ENCODE data around the gene MBTPS1.
"Not testable (repeated sequence)": the region's sequence is repeated elsewhere in the genome, so short reads cannot be mapped to it uniquely, and the experiment has no call there.

The MBTPS1 gene

DNA sequence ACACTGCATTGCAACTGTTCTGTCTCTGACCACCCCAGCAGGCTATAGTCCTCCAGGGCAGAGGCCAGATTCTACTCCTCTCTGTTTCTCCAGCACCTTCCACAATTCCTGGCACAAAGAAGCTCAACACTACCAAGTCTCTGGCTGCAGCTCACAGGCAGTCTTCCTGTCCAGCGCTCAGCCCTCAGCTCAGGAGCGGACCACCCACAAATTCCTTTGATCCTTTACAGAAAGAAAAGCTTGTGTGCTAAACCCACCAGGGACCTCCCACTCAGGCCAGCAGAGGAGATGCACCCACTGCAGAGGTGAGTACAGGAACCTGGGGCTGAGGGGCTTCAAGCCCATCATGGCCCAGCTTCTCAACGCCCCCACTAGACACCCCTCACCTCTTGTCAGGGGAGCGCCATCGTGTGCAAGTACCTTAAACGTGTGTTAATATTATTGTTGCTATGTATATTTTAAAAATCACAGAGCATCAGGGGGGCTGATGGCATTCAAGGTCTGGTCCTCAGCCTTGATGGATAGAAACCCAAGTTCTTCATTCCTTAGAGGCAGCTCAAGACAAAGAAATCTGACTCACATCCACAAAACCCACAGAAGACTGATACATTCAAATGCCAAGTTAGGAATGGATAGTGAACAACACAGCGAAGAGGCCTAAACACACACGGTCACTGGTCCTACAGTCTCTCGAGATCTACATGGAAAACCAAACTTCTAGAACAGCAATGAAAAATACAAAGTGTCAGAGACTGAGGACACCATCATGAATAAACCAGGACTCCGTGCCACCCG lies 19.8 kb upstream of the MBTPS1 start:
- no peak for DNase-seq

DNA sequence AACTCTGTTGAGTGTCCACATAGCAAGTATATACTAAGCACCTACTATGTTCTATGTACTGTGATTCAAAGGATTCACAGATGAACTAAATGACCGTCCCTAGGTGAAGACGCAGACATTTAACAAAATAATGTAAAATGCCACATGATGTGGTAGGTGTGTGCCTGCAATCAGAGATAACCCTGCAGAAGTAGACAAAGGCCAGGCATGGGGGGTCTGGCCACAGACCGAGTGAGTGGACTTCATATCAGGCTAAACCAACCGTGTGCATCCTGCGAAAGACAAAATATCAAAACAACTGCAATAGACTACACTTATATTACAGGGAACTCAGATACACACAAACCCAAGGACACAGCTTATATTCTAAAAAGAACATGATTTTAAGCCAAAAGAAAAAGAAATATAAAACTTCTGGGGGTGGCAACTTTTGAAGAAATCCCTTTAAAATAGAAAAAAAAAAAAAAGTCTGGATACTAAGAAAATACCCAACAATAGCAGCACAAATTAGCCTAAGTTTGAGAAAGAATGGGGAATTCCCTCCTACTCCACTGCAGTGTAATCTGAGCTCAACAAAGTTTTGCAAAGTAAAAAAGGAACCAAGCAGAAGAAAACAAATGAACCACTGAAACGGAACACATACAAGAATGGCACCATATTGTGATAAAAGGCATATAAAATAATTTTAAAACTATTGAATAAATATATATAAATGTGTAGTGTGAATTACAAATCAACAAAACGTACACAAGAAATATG lies 16.0 kb upstream of the MBTPS1 start:
- DNase-seq, result no peak

- no peak for DNase-seq
These were observed 14.4 kb upstream of the MBTPS1 start for GRCh38 chr16:84131117-84131516.

- DNase-seq, result no peak
These were observed 7.7 kb upstream of the MBTPS1 start for GRCh38 chr16:84124257-84125073.

DNA sequence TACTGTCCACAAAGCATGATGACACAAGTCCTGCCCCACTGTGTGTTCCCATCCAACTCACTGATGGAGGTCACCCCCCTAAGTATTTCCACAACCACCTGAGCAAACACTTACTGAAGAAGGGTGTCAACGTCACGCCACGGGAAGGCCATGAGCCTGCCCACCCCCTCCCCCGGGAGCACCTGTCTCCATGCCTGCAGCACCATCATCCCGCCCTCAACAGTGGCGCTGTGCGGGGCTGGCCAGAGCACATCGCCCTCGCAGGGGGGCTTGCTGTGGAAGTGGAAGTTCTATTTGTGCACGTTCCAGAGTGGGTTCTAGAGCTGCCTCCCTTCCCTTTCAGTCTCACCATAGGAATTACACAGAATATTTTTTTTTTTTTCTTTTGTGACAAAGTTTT lies 4.3 kb upstream of the MBTPS1 start:
- DNase-seq, result no peak

DNA sequence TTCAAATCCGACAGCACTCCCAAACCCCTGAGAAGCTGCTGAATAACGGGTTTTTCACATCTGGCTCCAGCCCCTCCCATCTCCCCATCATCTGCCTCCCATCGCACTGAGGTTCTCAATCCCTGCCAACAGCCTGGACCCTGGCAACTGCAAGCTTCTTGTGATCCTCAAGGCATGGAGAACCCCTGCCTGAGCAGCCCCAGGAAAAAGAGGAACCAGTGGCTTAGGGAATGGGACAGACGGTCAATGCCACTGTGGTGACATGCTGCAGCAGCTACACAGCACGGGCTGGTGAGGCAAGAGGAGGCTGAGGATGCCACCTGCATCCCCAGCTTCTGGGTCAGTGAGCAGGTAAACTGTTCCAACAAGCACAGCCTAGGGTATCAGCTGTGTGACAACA lies 3.3 kb upstream of the MBTPS1 start:
- DNase-seq, result no peak

- DNase-seq, result no peak
These were observed 2.6 kb upstream of the MBTPS1 start for GRCh38 chr16:84119368-84119767.

DNA sequence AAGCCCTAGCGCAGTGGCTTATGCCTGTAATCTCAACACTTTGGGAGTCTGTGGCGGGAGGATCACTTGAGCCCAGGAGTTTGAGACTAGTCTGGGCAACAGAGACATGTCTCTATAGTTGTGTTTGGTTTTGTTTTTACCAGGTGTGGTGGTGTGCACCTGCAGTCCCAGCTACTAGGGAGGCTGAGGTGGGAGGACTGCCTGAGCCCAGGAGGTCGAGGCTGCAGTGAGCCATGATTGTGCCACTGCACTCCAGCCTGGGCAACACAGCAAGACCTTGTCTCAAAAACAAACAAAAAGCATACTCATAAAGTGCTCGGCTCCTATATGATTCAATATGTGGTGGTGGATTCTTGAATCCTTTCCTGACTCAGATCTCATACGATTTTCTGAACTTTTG lies 1.6 kb upstream of the MBTPS1 start:
- DNase-seq, result not testable (repeated sequence)

- DNase-seq, result peak; percentile 39
These were observed 727 bp upstream of the MBTPS1 start for GRCh38 chr16:84117494-84117843.

GRCh38 chr16:84115919-84116719 lies 623 bp downstream of the MBTPS1 start:
- DNase-seq, result peak; percentile 56

DNA sequence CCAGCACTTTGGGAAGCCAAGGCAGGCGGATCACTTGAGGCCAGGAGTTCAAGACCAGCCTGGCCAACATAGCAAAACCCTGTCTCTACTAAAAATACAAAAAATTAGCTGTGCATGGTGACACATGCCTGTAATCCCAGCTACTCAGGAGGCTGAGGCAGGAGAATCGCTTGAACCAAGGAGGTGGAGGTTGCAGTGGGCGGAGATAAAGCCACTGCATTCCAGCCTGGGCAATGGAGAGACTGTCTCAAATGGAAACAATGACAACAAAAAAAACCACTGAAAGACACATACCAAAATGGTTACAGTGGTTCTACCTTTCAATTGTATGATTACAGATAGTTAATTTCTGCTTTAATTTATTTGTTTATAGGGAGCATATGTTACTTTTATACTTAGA lies 4.8 kb downstream of the MBTPS1 start:
- not testable (repeated sequence) for DNase-seq

GRCh38 chr16:84111525-84111924 lies 5.2 kb downstream of the MBTPS1 start:
- no peak for DNase-seq

- DNase-seq, result no peak
These were observed 6.2 kb downstream of the MBTPS1 start for GRCh38 chr16:84110527-84110926.

DNA sequence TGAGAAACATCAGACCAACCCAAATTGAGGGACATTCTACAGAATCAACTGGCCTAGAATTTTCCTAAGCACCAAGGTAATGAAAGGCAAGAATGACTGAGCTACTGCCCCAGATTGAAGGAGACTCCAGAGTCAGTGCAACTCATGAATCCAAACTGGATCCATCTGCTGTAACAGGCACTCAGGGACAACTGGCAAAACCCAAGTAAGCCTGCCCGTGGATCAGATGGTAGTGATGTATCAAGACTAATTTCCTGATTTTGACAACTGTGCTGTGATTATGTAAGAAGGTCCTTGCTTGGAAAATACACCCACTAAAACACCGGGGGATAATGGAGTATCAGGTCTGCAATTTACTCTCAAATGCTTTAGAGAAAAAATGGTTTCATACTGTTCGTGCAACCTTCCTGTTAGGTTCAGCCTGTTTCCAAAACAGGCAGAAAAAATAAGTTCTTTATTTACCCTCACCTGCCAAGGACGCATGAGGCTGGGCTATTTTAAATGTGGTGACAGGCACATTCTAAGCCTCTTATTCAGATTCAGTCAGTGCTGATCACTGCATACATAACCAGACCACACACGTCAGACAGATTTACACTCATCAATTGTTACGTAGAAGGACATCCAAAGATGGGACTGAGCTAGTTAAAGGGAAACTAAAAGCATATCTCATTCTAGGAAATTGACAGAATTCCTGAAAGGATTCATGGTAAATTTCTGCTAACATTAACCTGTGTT lies 7.0 kb downstream of the MBTPS1 start:
- DNase-seq, result no peak

DNA sequence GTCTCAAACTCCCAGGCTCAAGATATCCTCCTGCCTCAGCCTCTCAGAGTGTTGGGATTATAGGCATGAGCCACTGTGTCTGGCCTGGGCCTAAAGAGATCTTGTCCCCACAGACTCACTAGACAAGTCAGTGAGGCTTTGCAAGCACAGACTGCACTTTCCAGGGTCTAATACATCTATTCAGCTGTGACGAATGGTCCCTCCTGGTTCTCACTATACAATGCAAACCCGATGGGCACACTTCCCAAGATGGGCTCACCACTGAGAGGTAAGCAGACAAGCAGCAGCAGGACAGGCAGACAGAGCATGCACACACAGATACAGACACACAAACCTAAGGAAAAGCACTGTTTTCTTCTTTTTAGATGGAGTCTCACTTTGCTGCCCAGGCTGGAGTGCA lies 8.8 kb downstream of the MBTPS1 start:
- no peak for DNase-seq

DNA sequence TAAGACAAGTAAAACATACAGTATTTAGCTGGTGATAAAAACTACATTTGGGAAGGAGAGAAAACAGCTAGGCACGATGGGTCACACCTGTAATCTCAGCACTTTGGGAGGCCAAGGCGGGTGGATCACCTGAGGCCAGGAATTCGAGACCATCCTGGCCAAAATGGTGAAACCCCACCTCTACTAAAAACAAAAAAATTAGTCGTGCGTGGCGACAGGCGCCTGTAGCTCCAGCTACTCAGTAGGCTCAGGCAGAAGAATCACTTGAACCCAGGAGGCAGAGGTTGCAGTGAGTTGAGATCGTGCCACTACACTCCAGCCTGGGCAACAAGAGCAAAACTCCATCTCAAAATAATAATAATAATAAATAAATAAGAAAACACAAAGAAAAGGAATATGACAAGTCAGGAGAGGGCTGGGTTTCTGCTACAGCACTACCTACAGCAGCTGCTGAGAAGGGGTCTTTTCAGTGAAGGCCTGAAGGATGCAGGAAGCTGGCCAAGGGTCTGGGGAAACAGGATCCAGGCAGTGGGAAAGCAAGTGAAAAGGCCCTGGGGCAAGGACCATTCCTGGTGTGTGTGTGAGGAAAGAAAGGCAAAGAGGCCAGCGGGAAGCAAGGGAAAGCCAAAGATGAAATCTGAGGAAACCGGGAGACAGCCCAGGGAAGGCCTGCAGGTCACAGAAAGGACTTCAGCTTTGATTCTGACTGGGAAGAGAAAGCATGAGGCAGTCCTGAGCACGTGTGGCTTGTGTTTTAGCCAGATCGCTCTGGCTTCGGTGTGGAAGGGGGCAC lies 10.6 kb downstream of the MBTPS1 start:
- no peak for DNase-seq

DNA sequence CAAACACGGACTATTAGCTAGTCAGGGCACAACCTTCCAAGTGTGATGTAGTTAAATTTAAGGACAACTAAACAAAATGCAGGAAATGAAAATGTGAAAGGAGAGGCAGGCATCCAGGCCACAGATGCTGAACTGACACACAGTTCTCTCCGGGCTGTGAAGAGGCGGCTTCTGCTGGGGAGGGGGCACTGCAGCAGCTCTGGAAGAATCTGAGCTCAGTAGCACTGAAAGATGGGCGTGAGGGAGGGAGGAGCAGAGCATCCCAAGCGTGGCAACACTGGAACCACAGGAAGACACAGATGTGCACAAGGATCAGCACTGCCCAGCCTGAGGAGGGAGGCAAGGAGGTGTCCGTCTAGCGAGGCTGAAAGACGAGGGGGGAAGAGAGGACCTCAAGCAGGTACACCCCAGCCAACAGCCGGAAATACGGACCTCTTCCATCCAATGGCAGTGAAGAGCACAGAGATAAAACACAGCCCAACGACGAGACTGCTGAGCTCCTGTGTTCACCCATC lies 11.4 kb downstream of the MBTPS1 start:
- no peak for DNase-seq

GRCh38 chr16:84104231-84104630 lies 12.5 kb downstream of the MBTPS1 start:
- DNase-seq, result no peak

DNA sequence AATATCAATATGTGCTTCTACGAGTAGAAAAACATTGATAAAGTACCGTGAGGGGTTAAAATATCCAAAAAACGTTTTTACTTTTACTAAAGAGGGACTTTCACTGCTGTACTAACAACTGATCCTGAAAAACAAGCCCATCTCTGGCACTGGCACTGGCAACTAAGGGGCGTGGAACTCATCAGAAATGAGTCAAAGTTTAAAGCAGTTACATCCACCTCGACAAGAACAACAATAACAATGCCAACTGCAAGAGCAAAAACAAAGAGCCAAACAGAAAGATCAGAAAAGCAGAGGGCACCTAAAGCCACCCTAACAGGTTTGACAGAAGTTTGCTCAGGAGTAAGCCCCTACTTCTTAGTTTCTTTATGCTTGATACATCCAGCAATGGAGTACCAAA lies 13.1 kb downstream of the MBTPS1 start:
- DNase-seq, result no peak

DNA sequence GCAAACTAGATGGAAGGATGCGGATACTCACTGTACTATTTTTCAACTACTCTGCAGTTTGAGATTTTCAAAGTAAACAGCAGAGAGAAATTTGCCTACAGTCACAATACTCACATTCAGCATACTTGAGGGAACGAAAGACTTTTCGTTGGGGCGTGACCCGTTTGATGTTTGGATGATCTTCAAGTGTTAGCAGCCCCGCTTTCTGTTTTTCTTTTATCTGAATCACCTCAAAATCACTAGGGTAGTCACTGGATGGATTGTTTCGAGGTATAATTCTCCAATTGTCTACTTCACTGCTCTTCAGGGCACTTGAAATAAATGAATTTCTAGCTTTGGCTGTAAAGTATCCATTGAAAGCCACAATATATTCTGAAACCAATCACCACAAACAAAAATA lies 17.8 kb downstream of the MBTPS1 start:
- DNase-seq, result no peak

- DNase-seq, result peak; percentile 37
These were observed 20.2 kb downstream of the MBTPS1 start for GRCh38 chr16:84096447-84097005.

Data from NCI-H1092 treated with DMSO at 0.1 percent for 48 hours (cell line).